Activated CD4-positive, CD25-positive, alpha-beta regulatory T cell (primary cell): ENCODE measurements around the gene FGD2.
A peak's percentile ranks its signal among the peaks of the same experiment; 100 is the strongest.

Experiments
- DNase-seq, 4 experiments: peaks; one replicate each; lab custom pipeline; 2025; lab: John Stamatoyannopoulos, UW

FGD2 gene

DNA sequence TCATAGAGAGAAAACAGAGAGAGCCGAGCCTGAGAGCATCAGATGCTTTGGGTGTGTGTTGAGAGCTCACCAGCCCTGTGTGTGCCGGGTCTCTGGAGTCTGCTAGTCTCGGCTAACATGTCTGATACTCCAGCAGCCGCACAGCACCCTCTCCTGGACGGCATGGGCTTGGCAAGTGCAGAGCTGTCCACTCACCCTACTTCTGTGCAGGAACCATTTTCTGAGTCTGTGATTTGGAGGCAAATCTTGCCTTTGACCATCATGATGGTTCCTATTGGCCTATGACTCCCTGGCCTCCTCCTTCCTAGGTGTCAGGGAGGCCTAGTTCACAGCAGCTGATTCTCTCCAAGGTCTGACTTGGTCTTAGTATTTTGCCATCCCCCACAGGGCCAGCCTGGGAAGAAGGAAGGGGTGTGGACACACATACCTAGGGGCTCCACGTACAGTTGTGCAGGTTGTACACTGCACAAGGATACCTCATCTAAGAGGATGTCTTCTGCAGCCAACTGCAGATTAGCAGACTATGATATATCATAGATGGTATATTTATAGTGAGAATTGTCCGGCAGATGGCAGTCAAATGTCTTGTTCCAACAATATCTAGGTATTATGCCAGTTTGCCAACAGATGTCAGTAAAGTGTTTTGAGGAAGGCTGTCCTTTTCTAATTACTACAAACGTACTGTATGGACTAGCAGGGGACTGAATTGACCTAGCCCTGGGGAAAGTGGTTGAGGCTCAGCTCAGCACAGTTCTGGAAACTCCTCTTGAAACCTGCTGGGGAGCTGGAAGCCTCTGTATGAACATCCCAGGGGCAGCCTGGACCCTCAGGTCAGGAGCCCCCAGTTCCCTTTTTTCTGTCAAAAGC lies 13.0 kb downstream of the FGD2 start:
- DNase-seq = peak; percentile 56 to 78 (median 74)

DNA sequence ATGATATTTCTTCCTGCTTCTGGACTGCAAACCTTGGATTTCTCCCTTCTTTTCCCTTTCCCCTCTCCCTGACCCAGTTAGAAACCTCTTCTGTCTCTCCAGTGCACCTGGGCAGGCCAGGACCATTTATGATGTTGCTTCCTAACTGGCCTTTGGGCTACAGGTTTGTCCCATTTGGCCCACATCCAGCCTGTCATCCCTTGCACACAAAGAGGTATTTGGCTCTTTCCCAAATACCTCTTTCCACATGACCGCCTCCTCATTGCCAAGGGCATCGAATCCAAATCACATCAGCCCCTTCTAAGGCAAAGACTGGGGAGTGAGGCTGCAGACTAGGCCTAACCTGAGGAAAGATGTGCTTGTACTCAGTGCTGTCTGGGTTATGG lies 13.6 kb downstream of the FGD2 start:
- no peak for DNase-seq

DNA sequence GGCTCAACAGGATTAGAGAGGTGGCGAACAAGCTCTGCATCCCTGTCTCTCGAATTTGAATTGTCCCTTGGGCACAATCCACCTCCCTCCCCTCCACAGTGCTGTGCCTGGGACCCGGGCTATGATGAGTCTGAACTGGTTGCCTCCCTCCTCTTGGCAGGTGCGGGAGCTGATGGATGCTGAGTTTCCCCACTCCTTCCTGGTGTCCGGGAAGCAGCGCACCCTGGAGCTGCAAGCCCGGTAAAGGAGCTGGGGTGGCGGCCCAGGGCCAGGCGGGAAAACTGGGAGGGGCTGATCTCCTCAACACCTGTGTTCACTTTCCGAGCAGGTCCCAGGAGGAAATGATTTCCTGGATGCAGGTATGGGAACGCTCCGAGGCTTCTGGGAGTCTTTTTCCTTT lies 14.9 kb downstream of the FGD2 start:
- no peak for DNase-seq

DNA sequence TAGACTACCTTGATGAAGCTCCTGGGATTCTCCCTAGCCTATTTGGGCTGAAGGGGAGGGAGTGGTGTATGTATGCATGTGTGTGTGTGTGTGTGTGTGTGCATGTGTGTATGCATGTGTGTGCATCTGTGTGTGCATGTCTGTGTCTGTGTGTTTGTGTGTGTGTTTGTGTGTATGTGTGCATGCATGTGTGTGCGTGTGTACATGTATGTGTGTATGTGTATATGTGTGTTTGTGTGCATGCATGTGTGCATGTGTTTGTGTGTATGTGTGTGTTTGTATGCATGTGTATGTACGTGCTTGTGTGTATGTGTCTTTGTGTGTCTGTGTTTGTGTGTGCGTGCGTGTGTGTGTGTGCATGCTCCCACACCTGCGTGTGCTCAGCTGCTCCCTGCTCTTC lies 15.4 kb downstream of the FGD2 start:
- DNase-seq = no peak

DNA sequence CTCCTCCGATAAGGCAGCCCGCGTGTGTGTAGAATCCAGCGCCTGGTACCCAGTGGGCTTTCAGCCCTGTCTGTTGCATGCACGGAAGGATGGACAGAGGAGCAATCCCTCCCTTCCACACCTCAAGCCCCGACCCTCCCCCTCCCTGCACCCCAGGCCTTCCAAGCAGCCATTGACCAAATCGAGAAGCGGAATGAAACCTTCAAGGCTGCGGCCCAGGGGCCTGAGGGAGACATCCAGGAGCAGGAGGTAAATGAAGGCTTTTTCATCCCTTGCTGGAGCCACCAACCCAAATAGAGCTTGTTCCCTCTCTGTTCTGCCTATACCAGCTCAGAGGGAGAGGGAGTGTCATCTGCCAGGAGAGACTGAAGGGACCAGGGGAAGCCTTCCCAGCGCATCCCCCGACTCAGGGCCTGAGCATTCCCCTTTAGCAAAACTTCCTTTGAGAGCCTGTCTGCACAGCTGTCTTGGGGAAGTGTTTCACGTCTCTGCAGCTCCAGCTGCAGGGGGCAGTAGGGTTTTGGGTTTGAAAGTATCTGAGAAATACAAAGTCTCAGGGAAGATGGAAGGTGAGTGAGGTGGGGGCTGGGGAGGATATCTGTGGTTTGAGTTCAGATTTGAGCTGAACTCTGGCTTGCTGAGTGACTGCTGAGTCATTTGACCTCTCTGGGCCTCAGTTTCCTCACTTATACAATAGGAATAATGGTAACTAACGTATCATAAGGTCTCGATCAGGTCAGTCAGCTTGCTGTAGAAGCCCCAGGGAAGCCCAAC lies 16.1 kb downstream of the FGD2 start:
- peak; percentile 30 to 73 (median 56) for DNase-seq

DNA sequence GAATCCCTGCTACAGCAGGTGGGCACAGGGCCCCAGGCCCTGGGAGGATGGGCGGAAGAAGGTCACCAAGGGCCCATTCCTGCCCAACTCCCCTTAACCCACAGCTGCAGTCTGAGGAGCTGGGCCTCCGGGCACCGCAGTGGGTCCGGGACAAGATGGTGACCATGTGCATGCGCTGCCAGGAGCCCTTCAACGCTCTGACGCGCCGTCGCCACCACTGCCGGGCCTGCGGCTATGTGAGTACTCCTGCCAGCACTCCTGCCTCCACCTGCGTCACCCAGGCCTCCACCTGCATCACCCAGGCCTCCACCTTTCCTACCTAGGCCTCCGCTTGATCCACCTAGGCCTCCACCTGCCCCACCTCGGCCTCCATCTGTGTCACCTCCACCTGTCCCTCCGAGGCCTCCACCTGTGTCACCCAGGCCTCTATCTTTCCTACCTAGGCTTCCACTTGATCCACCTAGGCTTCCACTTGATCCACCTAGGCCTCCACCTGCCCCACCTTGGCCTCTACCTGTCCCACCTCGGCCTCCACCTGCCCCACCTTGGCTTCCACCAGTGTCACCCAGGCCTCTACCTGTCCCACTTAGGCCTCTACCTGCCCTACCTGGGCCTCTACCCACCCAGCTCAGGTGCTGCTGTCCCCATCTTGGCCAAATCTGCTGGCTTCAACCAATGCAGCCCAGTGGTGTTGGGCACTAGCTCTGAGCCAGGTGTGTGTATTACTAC lies 16.8 kb downstream of the FGD2 start:
- DNase-seq = no peak

DNA sequence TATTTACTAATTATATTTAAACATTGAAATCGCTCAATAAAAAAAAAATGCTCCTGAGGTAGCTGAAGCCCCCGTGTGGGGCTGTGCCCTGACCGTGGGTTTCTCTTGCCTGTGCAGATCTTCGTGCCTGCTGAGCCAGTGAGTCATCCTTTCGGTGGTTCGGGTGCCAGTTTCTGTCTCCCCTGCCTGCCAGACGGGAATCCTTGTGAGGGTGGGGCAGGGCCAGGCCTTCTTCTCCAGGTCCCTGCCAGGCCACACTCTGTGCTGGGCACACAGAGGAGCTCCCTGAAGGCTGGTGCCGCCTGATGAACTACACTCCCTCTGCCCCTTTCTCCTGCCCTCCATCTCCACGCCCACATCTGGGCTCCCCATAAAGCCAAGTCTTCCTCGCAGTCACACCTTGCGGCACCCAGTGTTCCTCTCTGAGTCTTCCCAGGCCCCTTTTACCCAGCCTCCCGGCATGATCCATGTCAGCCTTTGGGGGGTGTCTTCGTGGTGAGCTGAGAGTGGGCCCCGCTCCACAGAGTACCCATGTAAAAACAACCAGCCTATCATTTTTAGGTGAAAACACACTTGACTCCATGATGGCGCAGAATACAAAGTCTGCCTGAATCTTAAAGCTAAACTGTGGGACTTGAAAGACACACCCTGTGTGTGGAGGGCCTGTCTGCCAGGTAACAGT lies 19.3 kb downstream of the FGD2 start:
- DNase-seq = peak in 1 of 4 experiments; percentile 20

DNA sequence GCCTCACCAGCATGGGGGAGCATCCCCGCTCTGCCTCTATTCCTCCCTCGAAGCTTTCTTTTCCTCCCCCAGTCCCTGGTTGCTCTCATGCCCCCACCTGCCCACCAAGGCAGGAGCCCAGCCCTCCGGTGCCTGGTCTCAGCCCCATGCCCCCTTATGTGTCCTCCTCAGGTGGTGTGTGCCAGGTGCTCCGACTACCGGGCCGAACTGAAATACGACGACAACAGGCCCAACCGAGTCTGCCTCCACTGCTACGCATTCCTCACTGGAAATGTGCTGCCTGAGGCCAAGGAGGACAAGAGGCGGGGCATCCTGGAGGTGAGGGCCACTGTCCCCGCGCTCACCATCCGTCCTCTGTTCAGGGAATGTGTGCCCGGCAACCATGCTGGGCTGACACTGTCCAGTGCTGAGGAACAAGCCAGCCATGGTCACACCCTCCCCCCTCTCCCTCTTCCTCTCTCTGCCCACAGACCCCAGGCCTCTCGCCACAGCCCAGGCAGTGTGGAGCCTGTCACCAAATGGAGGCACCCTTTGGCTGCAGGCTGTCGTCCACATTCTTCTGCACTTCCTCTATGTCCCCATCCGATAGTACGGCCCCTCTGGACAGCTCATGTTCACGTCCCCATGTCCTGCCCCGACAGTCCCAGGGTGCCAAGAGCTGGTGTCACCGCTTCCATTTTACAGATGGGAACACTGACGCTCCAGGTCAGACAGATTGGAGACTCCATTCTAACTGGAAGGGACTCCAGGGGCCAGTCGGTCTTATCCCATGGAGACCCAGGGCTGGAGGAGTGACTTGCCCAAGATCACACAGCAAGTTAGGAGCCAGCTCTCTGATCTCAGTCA lies 20.4 kb downstream of the FGD2 start:
- DNase-seq = no peak

DNA sequence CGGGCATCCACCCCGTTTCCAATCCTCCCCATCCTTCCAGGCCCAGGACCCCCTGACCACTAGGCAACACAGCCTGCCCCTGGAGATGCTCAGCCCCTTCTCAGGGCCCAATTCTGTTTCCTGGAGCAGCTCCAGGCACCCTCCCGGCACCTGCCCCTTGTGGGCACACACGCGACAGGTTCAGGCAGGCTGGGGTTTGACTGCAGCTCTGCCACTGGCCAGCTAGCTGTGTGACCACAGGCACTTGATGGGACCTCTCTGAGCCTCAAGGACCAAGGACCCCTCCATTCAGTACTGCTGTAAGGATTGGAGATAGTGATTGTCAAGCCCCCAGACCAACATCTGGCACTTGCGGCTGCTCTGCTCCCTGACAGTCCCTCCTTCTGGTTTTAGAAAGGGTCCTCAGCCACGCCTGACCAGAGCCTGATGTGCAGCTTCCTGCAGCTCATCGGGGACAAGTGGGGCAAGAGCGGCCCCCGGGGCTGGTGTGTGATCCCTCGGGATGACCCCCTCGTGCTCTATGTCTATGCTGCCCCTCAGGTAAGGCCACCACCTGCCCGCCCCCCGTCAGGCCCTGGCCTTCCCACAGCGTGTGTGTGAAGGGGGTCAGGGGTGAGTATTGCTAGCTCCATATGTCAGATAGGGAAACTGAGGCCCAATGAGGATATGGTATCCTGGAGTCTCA lies 21.7 kb downstream of the FGD2 start:
- DNase-seq = no peak

DNA sequence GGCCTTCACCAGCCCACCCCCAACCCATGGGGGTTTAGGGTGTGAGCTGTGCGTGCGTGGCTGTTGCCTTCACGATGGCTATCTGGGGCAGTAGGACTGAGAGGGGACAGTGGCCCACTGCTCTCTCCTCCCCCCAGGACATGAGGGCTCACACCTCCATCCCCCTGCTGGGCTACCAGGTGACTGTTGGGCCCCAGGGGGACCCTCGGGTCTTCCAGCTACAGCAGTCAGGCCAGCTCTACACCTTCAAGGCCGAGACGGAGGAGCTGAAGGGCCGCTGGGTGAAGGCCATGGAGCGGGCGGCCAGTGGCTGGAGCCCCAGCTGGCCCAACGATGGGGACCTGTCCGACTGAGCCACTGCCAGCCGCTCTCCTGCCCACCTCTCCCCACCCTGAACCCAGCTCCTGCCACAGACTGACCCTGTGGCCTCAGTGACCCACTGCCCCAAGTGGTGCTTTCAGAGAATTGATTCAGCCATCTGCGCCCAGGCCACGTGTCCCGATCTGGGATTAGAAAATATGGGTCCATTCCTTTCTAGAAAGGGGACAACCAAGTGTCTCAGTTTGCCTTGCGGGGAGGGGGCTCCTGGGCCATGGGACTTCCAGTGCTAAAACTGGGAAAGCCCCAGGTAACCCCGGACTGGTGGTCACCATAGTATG lies 22.5 kb downstream of the FGD2 start:
- no peak for DNase-seq

DNA sequence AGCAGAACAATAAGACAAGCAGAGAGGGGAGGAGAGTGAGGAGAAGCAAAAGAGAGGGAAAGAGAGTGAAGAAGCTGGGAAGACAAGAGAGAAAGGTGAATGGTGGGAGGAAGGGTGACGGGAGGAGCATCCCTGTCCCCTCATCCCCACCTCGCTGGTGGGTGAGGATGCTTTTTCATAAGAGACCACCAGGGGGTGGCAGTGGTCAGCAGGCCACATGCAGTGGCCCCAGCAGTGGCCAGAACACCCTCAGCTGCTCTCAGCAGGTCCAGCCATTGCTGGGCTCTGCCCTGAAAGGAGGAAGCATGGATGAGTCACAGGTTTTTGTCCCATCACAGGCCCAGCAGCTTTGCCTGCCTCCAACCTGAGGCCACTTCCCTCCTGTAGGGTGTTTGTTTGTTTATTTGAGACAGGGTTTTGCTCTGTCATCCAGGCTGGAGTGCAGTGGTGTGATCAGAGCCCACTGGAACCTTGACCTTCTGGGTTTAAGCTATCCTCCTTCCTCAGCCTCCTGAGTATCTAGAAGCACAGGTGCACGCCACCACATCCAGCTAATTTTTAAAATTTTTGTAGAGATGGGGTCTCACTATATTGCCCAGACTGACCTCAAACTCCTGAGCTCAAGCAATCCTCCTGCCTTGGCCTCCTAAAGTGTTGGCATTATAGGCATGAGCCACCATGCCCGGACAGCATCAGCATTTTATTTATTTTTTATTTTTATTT lies 24.0 kb downstream of the FGD2 start:
- DNase-seq = peak in 1 of 4 experiments; percentile 15

DNA sequence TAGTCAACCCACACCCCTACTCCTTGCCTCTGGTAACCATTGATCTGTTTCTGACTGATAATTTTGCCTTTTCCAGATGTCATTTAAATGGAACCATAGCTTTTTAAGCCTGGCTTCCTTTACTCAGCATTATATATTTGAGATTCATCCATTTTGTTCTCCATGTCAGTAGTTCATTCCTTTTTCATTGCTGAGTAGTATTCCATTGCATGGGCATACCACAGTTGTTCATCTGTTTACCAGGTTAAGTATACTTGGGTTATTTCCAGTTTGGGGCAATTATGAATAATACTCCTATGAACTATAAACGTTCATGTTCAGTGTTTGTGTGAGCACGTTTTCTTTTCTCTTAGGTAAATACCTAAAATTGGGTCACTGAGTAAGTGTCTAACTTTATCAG lies 25.1 kb downstream of the FGD2 start:
- DNase-seq = no peak

DNA sequence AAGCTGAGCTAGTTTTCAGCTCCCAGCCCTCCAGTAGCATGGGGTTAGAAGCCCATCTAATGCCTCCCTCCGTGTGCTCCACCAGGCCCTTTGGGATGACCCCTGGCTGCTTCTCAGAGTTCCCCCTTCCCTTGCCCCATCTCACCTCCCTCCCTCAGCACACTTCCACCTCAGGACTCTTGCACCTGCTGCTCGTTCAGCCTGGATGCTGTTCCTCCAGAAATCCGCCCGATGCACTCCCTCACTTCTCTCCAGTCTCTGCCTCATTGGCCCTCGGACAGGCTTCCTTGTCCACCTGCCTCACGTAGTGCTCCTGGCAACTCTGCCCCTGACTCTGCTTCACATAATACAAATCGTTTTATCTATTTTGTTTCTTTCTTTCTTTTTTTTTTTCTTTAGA lies 26.8 kb downstream of the FGD2 start:
- no peak for DNase-seq

DNA sequence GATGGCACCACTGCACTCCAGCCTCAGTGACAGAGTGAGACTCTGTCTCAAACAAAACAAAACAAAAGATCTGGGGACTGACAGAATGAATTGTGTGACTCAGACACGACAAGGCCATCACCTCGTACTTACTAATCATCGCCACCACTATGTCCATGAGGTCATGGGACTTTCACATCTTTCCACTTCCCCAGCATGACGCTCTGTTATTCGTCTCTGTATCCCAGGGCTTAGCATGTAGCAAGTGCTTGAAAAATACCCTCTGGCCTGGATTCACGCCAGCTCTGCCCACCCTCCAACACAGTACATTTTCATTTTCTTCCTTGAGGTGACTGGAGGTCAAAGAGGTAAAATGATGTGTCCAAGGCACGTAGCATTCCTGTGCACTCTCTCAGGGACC lies 27.8 kb downstream of the FGD2 start:
- peak in 2 of 4 experiments; percentile 14 to 17 for DNase-seq

DNA sequence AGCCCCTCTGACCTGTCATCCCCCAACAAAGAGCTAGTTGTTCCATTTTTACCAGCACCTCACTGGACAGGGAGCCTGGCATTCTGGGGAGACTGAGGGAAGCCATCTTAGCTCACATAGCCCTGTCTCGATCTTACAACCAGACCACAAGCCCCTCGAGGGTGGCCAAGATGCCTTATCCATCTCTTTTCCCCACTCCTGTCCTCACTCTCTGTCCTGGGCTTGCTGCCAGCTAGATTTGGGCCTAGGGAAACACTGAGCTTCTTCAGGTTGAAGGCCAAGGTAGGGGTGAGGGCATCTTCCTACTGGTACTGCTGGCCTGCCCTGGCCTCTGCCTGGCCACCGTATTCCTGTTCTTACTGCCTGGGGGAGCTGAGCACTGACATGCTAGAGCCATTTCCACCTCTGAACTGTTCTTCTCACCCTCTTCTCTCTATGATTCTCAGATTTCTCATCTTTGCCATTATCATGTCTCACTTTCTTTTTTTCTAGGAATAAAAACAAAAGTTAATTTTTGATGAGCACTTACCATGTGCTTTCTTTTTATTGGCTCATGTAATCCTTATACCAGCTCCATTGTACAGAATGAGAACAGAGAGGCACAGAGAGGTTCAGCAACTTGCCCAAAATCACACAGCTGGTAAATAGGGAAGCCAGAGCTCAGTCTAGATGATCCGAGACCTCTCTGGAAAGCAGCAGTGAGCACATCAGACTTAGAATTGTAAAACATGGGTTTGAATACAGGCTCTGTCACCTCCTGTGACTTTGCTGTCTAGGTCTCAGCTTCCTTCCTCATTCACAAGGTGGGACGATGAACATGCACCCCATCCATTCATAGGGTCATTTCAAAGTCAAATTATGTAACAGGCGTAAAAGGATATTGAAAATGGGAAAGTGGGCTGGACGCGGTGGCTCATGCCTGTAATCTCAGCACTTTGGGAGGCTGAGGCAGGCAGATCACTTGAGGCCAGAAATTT lies 28.7 kb downstream of the FGD2 start:
- DNase-seq = no peak

DNA sequence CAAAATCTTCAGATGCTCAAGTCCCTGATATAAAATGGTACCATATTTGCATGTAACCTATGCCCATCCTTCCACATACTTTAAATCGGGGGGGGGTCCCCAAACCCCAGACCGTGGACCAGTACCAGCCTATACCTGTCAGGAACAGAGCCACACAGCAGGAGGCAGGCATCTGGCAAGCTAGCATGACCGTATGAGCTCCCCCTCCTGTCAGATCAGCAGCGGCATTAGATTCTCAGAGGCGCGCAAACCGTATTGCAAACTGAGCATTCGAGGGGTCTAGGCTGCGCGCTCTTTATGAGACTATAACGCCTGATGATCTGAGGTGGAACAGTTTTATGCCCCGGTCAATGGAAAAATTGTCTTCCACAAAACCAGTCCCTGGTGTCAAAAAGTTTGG lies 30.7 kb downstream of the FGD2 start:
- no peak for DNase-seq

DNA sequence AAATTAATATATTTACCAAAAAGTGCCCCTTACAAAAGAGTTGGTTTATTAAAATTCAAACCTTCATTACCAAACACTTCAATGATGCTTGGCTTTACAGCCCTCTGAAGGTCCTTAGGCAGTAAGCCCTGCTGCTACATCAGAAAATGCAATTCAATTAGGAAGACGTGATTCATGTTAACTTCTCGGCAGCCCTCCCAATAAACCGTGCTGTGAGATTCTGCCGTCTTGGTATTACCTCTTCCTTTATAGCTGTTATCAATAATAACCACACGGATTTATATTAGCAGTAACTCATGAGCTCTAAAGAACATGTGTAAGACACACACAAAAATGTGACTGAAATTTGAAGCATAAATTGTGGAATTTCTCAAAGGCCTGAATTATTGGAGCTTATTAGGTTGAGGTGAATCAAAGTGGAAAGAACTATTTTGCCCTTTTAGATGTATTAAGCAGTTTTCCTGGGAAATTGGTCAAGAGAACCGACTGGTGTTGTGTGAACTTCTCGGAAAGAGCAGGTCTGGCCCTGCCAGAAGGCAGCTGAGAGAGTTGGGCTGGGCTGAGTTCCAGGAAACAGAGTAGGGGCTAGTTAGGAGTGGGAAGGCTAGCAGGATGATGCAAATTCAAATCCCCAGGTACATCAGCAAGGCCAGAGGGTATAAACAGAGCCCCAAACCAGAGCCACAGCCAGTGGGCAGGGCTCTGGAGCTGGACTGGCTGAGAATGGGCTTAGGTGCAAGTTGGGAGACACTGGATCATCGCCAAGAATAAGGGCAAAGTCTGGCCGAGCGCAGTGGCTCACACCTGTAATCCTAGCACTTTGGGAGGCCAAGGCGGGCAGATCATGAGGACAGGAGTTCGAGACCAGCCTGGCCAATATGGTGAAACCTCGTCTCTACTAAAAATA lies 33.1 kb downstream of the FGD2 start:
- no peak for DNase-seq
